Kidney (tissue), 14 donors: ENCODE measurements around the gene WDR17. TPM values are rescaled to one million over a fixed set of nuclear protein-coding genes. Genes with fewer than 3 reads are reported as not detected.

Experiments
- DNase-seq, 5 donors: peaks; one replicate each; pipeline ENCODE4 v3.0.0-alpha.2; 2013 to 2020
- FAIRE-seq: peaks from 2 replicates; lab custom pipeline; 2012; peaks lifted over from hg19 to GRCh38; lab: Jason Lieb, UNC
- H3K27ac ChIP-seq, 2 donors: one replicate each; pipeline ENCODE4 v1.7.0; 2013; ENCODE audit warnings: low read depth in 2 of 2, low read length in 2 of 2, inconsistent platforms in 1 of 2
- H3K27me3 ChIP-seq: one replicate; pipeline ENCODE4 v1.7.1; 2013; ENCODE audit warnings: low read length, inconsistent platforms; ENCODE audit not compliant: control insufficient read depth, insufficient read depth
- H3K36me3 ChIP-seq, 3 donors: one replicate each; pipeline versions ENCODE4 v1.7.0 to v1.7.1; 2013; ENCODE audit warnings: low read length in 3 of 3, control low read depth in 1 of 3, inconsistent platforms in 1 of 3; ENCODE audit not compliant: insufficient read depth in 3 of 3, control insufficient read depth in 2 of 3
- H3K4me1 ChIP-seq, 3 donors: one replicate each; pipeline versions ENCODE4 v1.7.0 to v1.7.1; 2013; ENCODE audit warnings: low read length in 3 of 3, inconsistent platforms in 1 of 3, low read depth in 1 of 3; ENCODE audit not compliant: control insufficient read depth in 2 of 3, insufficient read depth in 2 of 3
- H3K4me3 ChIP-seq, 3 donors: one replicate each; pipeline versions ENCODE4 v1.7.0 to v1.8.1; 2013; ENCODE audit warnings: low read length in 3 of 3, control low read depth in 1 of 3, inconsistent platforms in 1 of 3
- H3K9ac ChIP-seq, 3 donors: one replicate each; pipeline versions ENCODE4 v1.7.0 to v1.7.1; 2013; ENCODE audit warnings: low read length in 3 of 3, control low read depth in 1 of 3, inconsistent platforms in 1 of 3
- H3K9me3 ChIP-seq, 3 donors: one replicate each; pipeline versions ENCODE4 v1.7.0 to v1.7.1; 2013; ENCODE audit warnings: low read length in 3 of 3, control low read depth in 1 of 3, inconsistent platforms in 1 of 3; ENCODE audit not compliant: control insufficient read depth in 2 of 3, insufficient read depth in 1 of 3
- CTCF ChIP-seq: IDR thresholded peaks from 3 replicates; pipeline ENCODE4 v1.5.1; 2012; ENCODE audit warnings: mild to moderate bottlenecking, moderate library complexity, borderline replicate concordance; ENCODE audit not compliant: insufficient read depth; ENCODE audit errors: extremely low read depth
- intact Hi-C: fragments of 100-400 bp; cut with DNase I; formaldehyde crosslinking; loops from one replicate; pipeline ENCODE4 v1.11.1; 2022
- polyA plus RNA-seq: library from polyadenylated mRNA; stranded (reverse); fragments of 350-450 nt; fragmentation: Illumina TruSeq; extraction: RNeasy Lipid Tissue Mini Kit (QIAGEN cat#74804); gene quantifications from one replicate; pipeline ENCODE4 v1.2.3, GENCODE V29; 2014; ENCODE audit warnings: low read depth, low replicate concordance; ENCODE audit not compliant: insufficient read depth
- total RNA-seq: library from RNA; stranded (reverse); fragmentation: NEBNext Ultra II Directional; extraction: Animal tissue kit (Norgen Biotek cat#: 25700); gene quantifications from one replicate; pipeline ENCODE4 v1.2.1, GENCODE V29; 2021
- donor health status: control.
- donor health status: control.
- donor health status: control.
- donor health status: control.
- donor health status: control.
- donor health status: DM: yes; HTN: yes; CAD: no.
- donor health status: Normal renal cell carcinoma (clear cell type).

The WDR17 gene
- total and polyA plus RNA-seq, 2 donors from 2014 or later: 1.4 to 6.4 TPM

DNA sequence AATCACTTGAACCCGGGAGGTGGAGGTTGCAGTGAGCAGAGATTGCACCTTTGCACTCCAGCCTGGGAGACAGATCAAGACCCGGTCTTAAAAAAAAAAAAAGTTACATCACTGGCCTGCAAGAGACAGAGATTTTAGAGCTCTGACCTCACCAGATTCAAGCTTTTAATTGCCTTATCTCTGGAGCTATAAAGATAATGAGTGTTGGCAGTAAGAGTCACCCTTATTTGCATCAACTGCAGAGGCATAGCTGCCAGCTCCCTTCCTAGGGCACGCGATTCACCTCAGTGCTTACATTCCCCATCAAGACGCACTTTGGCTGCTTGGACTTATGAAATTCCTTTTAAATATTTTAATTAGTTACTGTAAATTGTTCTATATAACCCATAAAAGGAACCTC is 142.2 kb downstream of the WDR17 start:
- no peak for TF ChIP-seq CTCF
- no peak overlapping the region for H3K4me3 ChIP-seq
- no peaks in the 10 kb centered on the region for H3K4me1 ChIP-seq
- intact Hi-C loops: no loop called here
- H3K36me3 ChIP-seq: no peaks in the 10 kb centered on the region
- no peak overlapping the region for H3K27ac ChIP-seq
- FAIRE-seq (no peak), DNase-seq (no peak)
- no peaks in the 10 kb centered on the region for H3K27me3 ChIP-seq
- no peak overlapping the region for H3K9ac ChIP-seq
- H3K9me3 ChIP-seq: peaks cover 0 to 3% (median 0%) of the 10 kb centered on the region in 3 donors

DNA sequence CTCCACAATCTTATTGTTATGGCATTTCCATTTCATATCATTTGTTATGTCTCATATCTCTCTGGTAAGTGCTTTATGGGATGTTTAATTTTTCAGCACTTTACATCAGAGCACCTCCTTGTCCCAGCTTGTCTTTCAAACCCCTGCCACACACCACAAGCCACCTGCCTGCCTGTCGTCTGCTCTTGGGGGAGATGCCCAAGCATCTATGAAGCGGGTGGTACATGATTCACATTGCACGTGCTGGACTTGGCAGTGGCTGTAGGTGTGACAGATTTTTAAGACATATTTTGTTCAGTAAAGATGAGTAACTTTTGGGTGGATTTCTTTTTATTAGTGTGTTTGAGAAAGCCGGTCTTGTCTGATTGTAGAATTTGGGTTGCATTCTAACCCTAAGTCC is 143.9 kb downstream of the WDR17 start:
- FAIRE-seq (no peak), DNase-seq (no peak)
- H3K4me3 ChIP-seq: no peak overlapping the region
- H3K4me1 ChIP-seq: no peaks in the 10 kb centered on the region
- H3K27me3 ChIP-seq: no peaks in the 10 kb centered on the region
- peaks cover 0 to 3% (median 0%) of the 10 kb centered on the region in 3 donors for H3K9me3 ChIP-seq
- intact Hi-C loops: no loop called here
- TF ChIP-seq CTCF: no peak
- no peak overlapping the region for H3K9ac ChIP-seq
- no peak overlapping the region for H3K27ac ChIP-seq
- H3K36me3 ChIP-seq: no peaks in the 10 kb centered on the region

- Histone ChIP-seq H3K4me3 (no peak overlapping the region), H3K36me3 (no peaks in the 10 kb centered on the region), H3K9me3 (peaks cover 0 to 3% (median 0%) of the 10 kb centered on the region in 3 donors), H3K9ac (no peak overlapping the region), H3K27me3 (no peaks in the 10 kb centered on the region), H3K4me1 (no peaks in the 10 kb centered on the region), H3K27ac (no peak overlapping the region)
- no peak for TF ChIP-seq CTCF
- FAIRE-seq (no peak), DNase-seq (no peak)
- intact Hi-C loops: no loop called here
Measured at GRCh38 chr4:176210101-176210500, 144.5 kb downstream of the WDR17 start.
